A549 (cell line): ENCODE data around the gene RIMS4. TPM values are rescaled to one million over a fixed set of nuclear protein-coding genes. Genes with fewer than 3 reads are reported as not detected.

ENCODE experiments used
- ATAC-seq, 2 experiments: fragments of 200-7000 bp in 1 of 2; fragments of >200 bp in 1 of 2; cut with Nextera tagmentation in 1 of 2; cut with Tn5 transposase in 1 of 2; 3 replicates each; pipeline versions ENCODE4 v1.8.0 to v1.9.1; 2018 to 2020; ENCODE audit warnings: mild to moderate bottlenecking in 1 of 2, moderate library complexity in 1 of 2
- CTCF ChIA-PET: fragments of 300-600 bp; sonication (Branson Sonifier 250); formaldehyde crosslinking; extraction: SDS; loops from one replicate; lab custom pipeline; 2021; ENCODE audit warnings: antibody characterized with exemption, inconsistent platforms; lab: Yijun Ruan, JAX
- POLR2A ChIA-PET: fragments of 350-600 bp; formaldehyde crosslinking; extraction: SDS; loops from one replicate; lab custom pipeline; 2021; ENCODE audit warnings: antibody characterized with exemption, inconsistent platforms; lab: Yijun Ruan, JAX
- DNase-seq, 2 experiments: peaks; one replicate each; pipeline versions ENCODE4 v3.0.0 to v3.0.0-alpha.2; 2011 to 2016; ENCODE audit warnings: low read depth in 1 of 2, low spot score in 1 of 2
- FAIRE-seq: peaks from 2 replicates; lab custom pipeline; 2011; peaks lifted over from hg19 to GRCh38; lab: Jason Lieb, UNC
- H3K27ac ChIP-seq, 2 experiments: fragments of >200 bp; sonication (Bioruptor Twin); formaldehyde crosslinking; 3 replicates each; pipeline ENCODE4 v1.5.1; 2016 to 2017
- H3K4me1 ChIP-seq: fragments of >200 bp; sonication (Bioruptor Twin); formaldehyde crosslinking; 3 replicates; pipeline ENCODE4 v1.6.1; 2016
- H3K4me2 ChIP-seq: fragments of >200 bp; sonication (Bioruptor Twin); formaldehyde crosslinking; 3 replicates; pipeline ENCODE4 v1.6.1; 2016
- H3K4me3 ChIP-seq: fragments of >200 bp; sonication (Bioruptor Twin); formaldehyde crosslinking; 3 replicates; pipeline ENCODE4 v1.5.1; 2016
- H3K9me3 ChIP-seq: fragments of >200 bp; sonication (Bioruptor Twin); formaldehyde crosslinking; 3 replicates; pipeline ENCODE4 v1.6.1; 2016
- CHD2 ChIP-seq: fragments of 150-350 bp; IDR thresholded peaks from 2 replicates; pipeline ENCODE4 v1.6.1; 2014; ENCODE audit warnings: low read length; ENCODE audit not compliant: partially characterized antibody
- CHD4 ChIP-seq: fragments of 200-600 bp; sonication (generic); IDR thresholded peaks from 2 replicates; pipeline ENCODE4 v1.6.1; 2016; ENCODE audit warnings: antibody characterized with exemption, mild to moderate bottlenecking, borderline replicate concordance
- EHMT2 ChIP-seq: fragments of 200-600 bp; sonication (generic); IDR thresholded peaks from 2 replicates; pipeline ENCODE4 v1.6.1; 2016; ENCODE audit warnings: antibody characterized with exemption, low read depth, mild to moderate bottlenecking, moderate library complexity
- ELK1 ChIP-seq: fragments of 150-350 bp; IDR thresholded peaks from 2 replicates; pipeline ENCODE4 v1.6.1; 2014; ENCODE audit warnings: low read depth, mild to moderate bottlenecking, low read length
- EP300 ChIP-seq, 2 experiments: fragments of >200 bp; sonication (Bioruptor Twin); formaldehyde crosslinking; IDR thresholded peaks; 2 replicates in 1 of 2; 3 replicates in 1 of 2; pipeline ENCODE4 v1.6.1; 2016 to 2017
- ESRRA ChIP-seq: fragments of 150-350 bp; IDR thresholded peaks from 2 replicates; pipeline ENCODE4 v1.6.1; 2014; ENCODE audit warnings: mild to moderate bottlenecking, low read length, borderline replicate concordance
- FOSL2 ChIP-seq, 2 experiments: fragments of 450-650 bp in 1 of 2; fragments of >200 bp in 1 of 2; sonication (Bioruptor Twin) in 1 of 2; formaldehyde crosslinking; IDR thresholded peaks; 2 replicates each; pipeline versions ENCODE4 v1.5.0 to v1.6.1; 2016 to 2020; ENCODE audit warnings: mild to moderate bottlenecking in 1 of 2, moderate library complexity in 1 of 2
- GATA3 ChIP-seq: IDR thresholded peaks from 2 replicates; pipeline ENCODE4 v1.6.1; 2012; ENCODE audit warnings: borderline replicate concordance
- HEYL ChIP-seq: fragments of 250-450 bp; sonication (Bioruptor Pico); IDR thresholded peaks from 2 replicates; pipeline ENCODE4 v1.8.0; 2021; ENCODE audit warnings: mild to moderate bottlenecking, moderate library complexity
- HMGXB4 ChIP-seq: fragments of 250-450 bp; sonication (Bioruptor Pico); IDR thresholded peaks from 2 replicates; pipeline ENCODE4 v1.5.0; 2021; ENCODE audit warnings: mild to moderate bottlenecking, moderate library complexity, borderline replicate concordance
- HOXA7 ChIP-seq: fragments of 250-450 bp; sonication (Bioruptor Pico); IDR thresholded peaks from 2 replicates; pipeline ENCODE4 v1.5.0; 2020; ENCODE audit warnings: mild to moderate bottlenecking, moderate library complexity
- JUN ChIP-seq, 2 experiments: fragments of >200 bp; sonication (Bioruptor Twin); formaldehyde crosslinking; IDR thresholded peaks; 2 replicates in 1 of 2; 3 replicates in 1 of 2; pipeline ENCODE4 v1.6.1; 2016 to 2017
- KDM1A ChIP-seq: fragments of 200-600 bp; sonication (generic); IDR thresholded peaks from 2 replicates; pipeline ENCODE4 v1.6.1; 2016; ENCODE audit warnings: low read depth, mild to moderate bottlenecking
- MAFK ChIP-seq: fragments of 450-650 bp; IDR thresholded peaks from 2 replicates; pipeline ENCODE4 v1.6.1; 2014; ENCODE audit not compliant: partially characterized antibody
- MAX ChIP-seq: IDR thresholded peaks from 2 replicates; pipeline ENCODE4 v1.6.1; 2012
- NPAS2 ChIP-seq: fragments of 250-450 bp; sonication (Bioruptor Pico); IDR thresholded peaks from 2 replicates; pipeline ENCODE4 v1.8.0; 2022; ENCODE audit warnings: mild to moderate bottlenecking, moderate library complexity, borderline replicate concordance
- PHF8 ChIP-seq: fragments of 200-600 bp; sonication (generic); IDR thresholded peaks from 2 replicates; pipeline ENCODE4 v1.6.1; 2016; ENCODE audit warnings: low read depth, mild to moderate bottlenecking, antibody characterized with exemption, moderate library complexity, borderline replicate concordance
- RFX5 ChIP-seq: fragments of 450-650 bp; IDR thresholded peaks from 2 replicates; pipeline ENCODE4 v1.7.1; 2014; ENCODE audit warnings: antibody characterized with exemption, mild to moderate bottlenecking, moderate library complexity
- SMC3 ChIP-seq: fragments of >200 bp; sonication (Bioruptor Twin); formaldehyde crosslinking; IDR thresholded peaks from 3 replicates; pipeline ENCODE4 v1.6.1; 2018; ENCODE audit warnings: inconsistent platforms
- SREBF2 ChIP-seq: fragments of 450-650 bp; IDR thresholded peaks from 2 replicates; pipeline ENCODE4 v1.6.1; 2014; ENCODE audit warnings: mild to moderate bottlenecking, moderate library complexity
- TFCP2L1 ChIP-seq: fragments of 250-450 bp; sonication (Bioruptor Pico); IDR thresholded peaks from 2 replicates; pipeline ENCODE4 v1.5.0; 2021; ENCODE audit warnings: mild to moderate bottlenecking
- USF2 ChIP-seq: fragments of 450-650 bp; IDR thresholded peaks from 2 replicates; pipeline ENCODE4 v1.6.1; 2014; ENCODE audit warnings: antibody characterized with exemption
- ZC3H11A ChIP-seq: fragments of 450-650 bp; IDR thresholded peaks from 2 replicates; pipeline ENCODE4 v1.6.1; 2014; ENCODE audit warnings: antibody characterized with exemption, mild to moderate bottlenecking
- WGBS: methylation state at CpG from one replicate; pipeline ENCODE4 v1.1.6; 2017; ENCODE audit errors: missing lambda C conversion rate; 5-methylcytosine and 5-hydroxymethylcytosine counted together
- polyA plus RNA-seq, 4 experiments: library from polyadenylated mRNA; depleted of rRNA in 3 of 4; stranded (reverse); fragments of >200 nt; fragmentation: RNase III in 1 of 4; extraction: RNeasy Plus Mini Kit Qiagen cat#74134 plus additional on column Dnase treatment in 1 of 4; gene quantifications; 2 replicates in 3 of 4; 3 replicates in 1 of 4; pipeline ENCODE4 v1.2.3, GENCODE V29; 2011 to 2017

RIMS4 gene
- polyA plus RNA-seq, 2 of the 4 experiments (the other 2 are of a cell fraction), result 0.39 to 1.3 TPM

- TF ChIP-seq PHF8 (no peak), NPAS2 (CRISPR knock-in tag) (no peak)
These were observed 51.9 kb downstream of the RIMS4 start (continued) for GRCh38 chr20:44758247-44759101.

- DNase-seq, result no peak
- H3K4me3 ChIP-seq, result no peak overlapping the region
- TF ChIP-seq GATA3 (no peak), ESRRA (no peak), HOXA7 (no peak), JUN (IDR thresholded peaks at IDR 0.05) (no peak), MAX (no peak), HMGXB4 (CRISPR knock-in tag) (no peak), ELK1 (no peak), CHD4 (no peak), EHMT2 (no peak), HEYL (CRISPR knock-in tag) (no peak), FOSL2 (IDR thresholded peaks at IDR 0.05) (no peak), FOSL2 (CRISPR knock-in tag; IDR thresholded peaks at IDR 0.05) (no peak), KDM1A (no peak), RFX5 (no peak), SREBF2 (no peak), TFCP2L1 (CRISPR knock-in tag) (no peak), SMC3 (no peak), CHD2 (no peak)
- no peaks in the 10 kb centered on the region for H3K9me3 ChIP-seq
- ChIA-PET CTCF (interaction anchor here (0.7 to 2.1 kb wide), 4 partner anchors 9 to 110 kb away, joined by 3 to 6 read pairs (median 4); no protein-coding TSS in a partner anchor), POLR2A (no interaction called here)
- no peak overlapping the region for H3K27ac ChIP-seq
- no peak for FAIRE-seq
- ATAC-seq, result no peak
- 81% methylated on average over 5 of the region's 5 CpGs for WGBS
- no peaks in the 10 kb centered on the region for H3K4me1 ChIP-seq
- no peak overlapping the region for H3K4me2 ChIP-seq
These were observed 53.4 kb downstream of the RIMS4 start for GRCh38 chr20:44756956-44757355.

GRCh38 chr20:44756011-44756688 is 54.2 kb downstream of the RIMS4 start:
- TF ChIP-seq EP300 (IDR thresholded peaks at IDR 0.05) (no peak), USF2 (no peak), GATA3 (no peak), ZC3H11A (no peak), MAFK (no peak)
- peak in 1 of 2 experiments; percentile 51; a peak in 3 of 6 replicates for ATAC-seq
- ChIA-PET POLR2A (interaction anchor here (1.5 kb wide), 1 partner anchor 129 kb away, joined by 3 read pairs; the partner anchor contains the start of gene YWHAB), CTCF (interaction anchor here (0.7 to 2.1 kb wide), 7 partner anchors 8 to 81 kb away, joined by 3 to 5 read pairs (median 4); no protein-coding TSS in a partner anchor)
- no peak for DNase-seq
- Histone ChIP-seq H3K4me3 (no peak overlapping the region), H3K4me1 (no peaks in the 10 kb centered on the region), H3K4me2 (no peak overlapping the region), H3K9me3 (no peaks in the 10 kb centered on the region), H3K27ac (no peak overlapping the region)
- FAIRE-seq, result no peak
- WGBS, result 80% methylated on average over 17 of the region's 18 CpGs
